Activated T-helper 1 cell treated with anti-CD3 and anti-CD28 coated beads, Interleukin-12 subunit alpha, Interleukin-12 subunit beta, Interleukin-2, Interleukin-4 antibody, amounts not matched to agents 30 ng/mL and 10 ng/mL and 1 ng/mL, durations not matched to agents 14 hours and 24 hours and 36 hours (primary cell): ENCODE results near the gene FBXO36. TPM values are rescaled to one million over a fixed set of nuclear protein-coding genes. Genes with fewer than 3 reads are reported as not detected.
"Not testable (repeated sequence)": the region's sequence is repeated elsewhere in the genome, so short reads cannot be mapped to it uniquely, and the experiment has no call there.

ENCODE experiments used
- DNase-seq: peaks from one replicate; pipeline ENCODE4 v3.0.0; 2021; ENCODE audit warnings: low spot score
- H3K27ac Mint-ChIP-seq: one replicate; pipeline ENCODE4 v1.8.0; 2021; ENCODE audit warnings: mild to moderate bottlenecking, mixed read lengths
- H3K27me3 Mint-ChIP-seq: one replicate; pipeline ENCODE4 v1.8.0; 2022; ENCODE audit warnings: mild to moderate bottlenecking, moderate library complexity, mixed read lengths; ENCODE audit not compliant: insufficient read depth
- H3K36me3 Mint-ChIP-seq: one replicate; pipeline ENCODE4 v1.8.0; 2021; ENCODE audit warnings: low read depth, mixed read lengths
- H3K4me1 Mint-ChIP-seq: one replicate; pipeline ENCODE4 v1.8.0; 2021; ENCODE audit warnings: low read depth, mixed read lengths
- H3K4me3 Mint-ChIP-seq: one replicate; pipeline ENCODE4 v1.8.0; 2021; ENCODE audit warnings: mild to moderate bottlenecking, moderate library complexity, mixed read lengths
- H3K9me3 Mint-ChIP-seq: one replicate; pipeline ENCODE4 v1.8.0; 2021; ENCODE audit warnings: mixed read lengths
- intact Hi-C: fragments of 100-400 bp; cut with micrococcal nuclease; formaldehyde crosslinking; loops from one replicate; pipeline ENCODE4 v1.15.1; 2024
- total RNA-seq: library from RNA; stranded (reverse); gene quantifications from 2 replicates; pipeline ENCODE4 v1.2.3, GENCODE V29; 2022

FBXO36 gene
- total RNA-seq, 1 donor from 2014 or later, result 0.31 TPM

GRCh38 chr2:229952256-229952835 lies 30.0 kb downstream of the FBXO36 start:
- intact Hi-C loops, result no loop called here
- H3K36me3 Mint-ChIP-seq, result no peaks in the 10 kb centered on the region
- H3K27me3 Mint-ChIP-seq, result no peaks in the 10 kb centered on the region
- peaks cover 4% of the 10 kb centered on the region for H3K4me1 Mint-ChIP-seq
- H3K27ac Mint-ChIP-seq, result no peak overlapping the region
- no peaks in the 10 kb centered on the region for H3K9me3 Mint-ChIP-seq
- no peak overlapping the region for H3K4me3 Mint-ChIP-seq
- no peak for DNase-seq

- Mint-ChIP-seq H3K4me3 (no peak overlapping the region), H3K9me3 (no peaks in the 10 kb centered on the region), H3K27ac (no peak overlapping the region), H3K4me1 (no peaks in the 10 kb centered on the region), H3K36me3 (no peaks in the 10 kb centered on the region), H3K27me3 (no peaks in the 10 kb centered on the region)
- intact Hi-C loops, result no loop called here
- DNase-seq, result no peak
Measured at GRCh38 chr2:229955663-229956062, 33.4 kb downstream of the FBXO36 start.

- Mint-ChIP-seq H3K27ac (no peak overlapping the region), H3K9me3 (no peaks in the 10 kb centered on the region), H3K4me3 (no peak overlapping the region), H3K4me1 (no peaks in the 10 kb centered on the region), H3K27me3 (no peaks in the 10 kb centered on the region), H3K36me3 (no peaks in the 10 kb centered on the region)
- no peak for DNase-seq
- intact Hi-C loops, result no loop called here
Measured at GRCh38 chr2:229956491-229956890, 34.2 kb downstream of the FBXO36 start.

GRCh38 chr2:229963596-229963995 lies 41.3 kb downstream of the FBXO36 start:
- H3K27me3 Mint-ChIP-seq, H3K9me3 Mint-ChIP-seq, intact Hi-C loops, H3K36me3 Mint-ChIP-seq, H3K27ac Mint-ChIP-seq, H3K4me1 Mint-ChIP-seq, DNase-seq, H3K4me3 Mint-ChIP-seq: not testable (repeated sequence)

- intact Hi-C loops, result no loop called here
- Mint-ChIP-seq H3K4me1 (no peaks in the 10 kb centered on the region), H3K27ac (no peak overlapping the region), H3K27me3 (no peaks in the 10 kb centered on the region), H3K36me3 (no peaks in the 10 kb centered on the region), H3K9me3 (no peaks in the 10 kb centered on the region), H3K4me3 (no peak overlapping the region)
- no peak for DNase-seq
Measured at GRCh38 chr2:229969921-229970320, 47.6 kb downstream of the FBXO36 start.

GRCh38 chr2:229970406-229970805 lies 48.1 kb downstream of the FBXO36 start:
- H3K27ac Mint-ChIP-seq, result no peak overlapping the region
- H3K27me3 Mint-ChIP-seq, result no peaks in the 10 kb centered on the region
- no peaks in the 10 kb centered on the region for H3K4me1 Mint-ChIP-seq
- intact Hi-C loops, result no loop called here
- H3K9me3 Mint-ChIP-seq, result no peaks in the 10 kb centered on the region
- no peak for DNase-seq
- H3K4me3 Mint-ChIP-seq, result no peak overlapping the region
- H3K36me3 Mint-ChIP-seq, result no peaks in the 10 kb centered on the region

GRCh38 chr2:229971298-229971790 lies 49.0 kb downstream of the FBXO36 start:
- H3K36me3 Mint-ChIP-seq, result no peaks in the 10 kb centered on the region
- DNase-seq, result no peak
- no peaks in the 10 kb centered on the region for H3K9me3 Mint-ChIP-seq
- no peak overlapping the region for H3K4me3 Mint-ChIP-seq
- H3K27me3 Mint-ChIP-seq, result peaks cover 1% of the 10 kb centered on the region
- H3K4me1 Mint-ChIP-seq, result no peaks in the 10 kb centered on the region
- intact Hi-C loops, result no loop called here
- H3K27ac Mint-ChIP-seq, result no peak overlapping the region

- no peak for DNase-seq
- peaks cover 1% of the 10 kb centered on the region for H3K27me3 Mint-ChIP-seq
- no peaks in the 10 kb centered on the region for H3K36me3 Mint-ChIP-seq
- H3K4me3 Mint-ChIP-seq, result no peak overlapping the region
- no peak overlapping the region for H3K27ac Mint-ChIP-seq
- no peaks in the 10 kb centered on the region for H3K4me1 Mint-ChIP-seq
- intact Hi-C loops, result no loop called here
- H3K9me3 Mint-ChIP-seq, result no peaks in the 10 kb centered on the region
Measured at GRCh38 chr2:229974266-229974665, 52.0 kb downstream of the FBXO36 start.

- Mint-ChIP-seq H3K36me3 (no peaks in the 10 kb centered on the region), H3K27ac (no peak overlapping the region), H3K27me3 (peaks cover 4% of the 10 kb centered on the region), H3K9me3 (no peaks in the 10 kb centered on the region), H3K4me3 (no peak overlapping the region), H3K4me1 (peaks cover 8% of the 10 kb centered on the region)
- intact Hi-C loops, result no loop called here
- no peak for DNase-seq
Measured at GRCh38 chr2:229980431-229981184, 58.3 kb downstream of the FBXO36 start.

GRCh38 chr2:229993236-229993635 lies 70.9 kb downstream of the FBXO36 start:
- intact Hi-C loops, result no loop called here
- Mint-ChIP-seq H3K27me3 (peaks cover 10% of the 10 kb centered on the region), H3K27ac (no peak overlapping the region), H3K36me3 (no peaks in the 10 kb centered on the region), H3K9me3 (no peaks in the 10 kb centered on the region), H3K4me1 (no peaks in the 10 kb centered on the region), H3K4me3 (no peak overlapping the region)
- no peak for DNase-seq

GRCh38 chr2:229996320-229996719 lies 74.0 kb downstream of the FBXO36 start:
- no peak overlapping the region for H3K27ac Mint-ChIP-seq
- no peak for DNase-seq
- no peaks in the 10 kb centered on the region for H3K36me3 Mint-ChIP-seq
- H3K4me1 Mint-ChIP-seq, result peaks cover 7% of the 10 kb centered on the region
- intact Hi-C loops, result no loop called here
- no peak overlapping the region for H3K4me3 Mint-ChIP-seq
- no peaks in the 10 kb centered on the region for H3K9me3 Mint-ChIP-seq
- peaks cover 8% of the 10 kb centered on the region for H3K27me3 Mint-ChIP-seq

GRCh38 chr2:229997565-229997964 lies 75.3 kb downstream of the FBXO36 start:
- DNase-seq, result no peak
- Mint-ChIP-seq H3K4me1 (peaks cover 7% of the 10 kb centered on the region), H3K4me3 (no peak overlapping the region), H3K27me3 (peaks cover 8% of the 10 kb centered on the region), H3K27ac (no peak overlapping the region), H3K36me3 (no peaks in the 10 kb centered on the region), H3K9me3 (no peaks in the 10 kb centered on the region)
- intact Hi-C loops, result no loop called here

GRCh38 chr2:230000118-230000841 lies 78.0 kb downstream of the FBXO36 start:
- H3K27me3 Mint-ChIP-seq, result peaks cover 2% of the 10 kb centered on the region
- no peak overlapping the region for H3K27ac Mint-ChIP-seq
- H3K4me1 Mint-ChIP-seq, result peaks cover 7% of the 10 kb centered on the region
- intact Hi-C loops, result loop anchor here (10.0 kb wide), 1 partner anchor 195 kb away; no protein-coding TSS in a partner anchor
- peaks cover 2% of the 10 kb centered on the region for H3K36me3 Mint-ChIP-seq
- no peak for DNase-seq
- no peaks in the 10 kb centered on the region for H3K9me3 Mint-ChIP-seq
- H3K4me3 Mint-ChIP-seq, result no peak overlapping the region
